Rectal smooth muscle tissue (tissue), 1 donor: Measurements from ENCODE around the gene BCL10.

ENCODE experiments used
- H3K27ac ChIP-seq: one replicate; pipeline ENCODE4 v1.7.0; 2013; ENCODE audit warnings: low read depth, low read length, inconsistent platforms
- H3K27me3 ChIP-seq: one replicate; pipeline ENCODE4 v1.7.0; 2013; ENCODE audit warnings: low read length; ENCODE audit not compliant: control insufficient read depth, insufficient read depth
- H3K36me3 ChIP-seq: one replicate; pipeline ENCODE4 v1.7.0; 2013; ENCODE audit warnings: low read length; ENCODE audit not compliant: control insufficient read depth, insufficient read depth
- H3K4me1 ChIP-seq: one replicate; pipeline ENCODE4 v1.7.0; 2013; ENCODE audit warnings: low read length; ENCODE audit not compliant: control insufficient read depth, insufficient read depth
- H3K4me3 ChIP-seq: one replicate; pipeline ENCODE4 v1.7.0; 2013; ENCODE audit warnings: low read length
- H3K9ac ChIP-seq: one replicate; pipeline ENCODE4 v1.7.0; 2013; ENCODE audit warnings: low read length

The BCL10 gene

DNA sequence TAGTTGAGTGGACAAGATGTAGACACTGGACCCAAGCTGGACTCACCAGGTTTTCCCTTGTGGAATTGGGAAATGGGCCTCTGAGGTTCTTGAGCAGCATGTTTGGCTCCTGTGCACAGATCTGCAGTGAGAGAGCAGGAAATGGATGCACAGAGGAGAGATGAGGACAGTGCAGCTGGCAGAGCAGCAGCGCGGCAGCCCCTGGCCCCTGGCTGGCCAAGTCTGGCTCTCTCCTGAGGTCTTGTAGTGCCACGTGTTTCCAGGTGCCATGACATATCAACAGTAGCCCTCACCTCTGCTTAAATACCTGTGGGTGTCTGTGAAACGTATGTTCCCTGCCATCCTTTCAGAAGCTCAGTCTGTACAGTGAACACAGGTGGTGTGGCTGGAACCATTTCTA is 19.2 kb upstream of the BCL10 start:
- H3K4me1 ChIP-seq = peaks cover 10% of the 10 kb centered on the region
- H3K4me3 ChIP-seq = no peak overlapping the region
- H3K9ac ChIP-seq = no peak overlapping the region
- H3K27ac ChIP-seq = no peak overlapping the region
- H3K36me3 ChIP-seq = no peaks in the 10 kb centered on the region
- no peaks in the 10 kb centered on the region for H3K27me3 ChIP-seq

GRCh38 chr1:85295006-85295431 is 18.6 kb upstream of the BCL10 start:
- peaks cover 10% of the 10 kb centered on the region for H3K4me1 ChIP-seq
- no peak overlapping the region for H3K4me3 ChIP-seq
- no peaks in the 10 kb centered on the region for H3K36me3 ChIP-seq
- no peaks in the 10 kb centered on the region for H3K27me3 ChIP-seq
- H3K27ac ChIP-seq = no peak overlapping the region
- no peak overlapping the region for H3K9ac ChIP-seq

- Histone ChIP-seq H3K9ac (no peak overlapping the region), H3K27ac (no peak overlapping the region), H3K36me3 (no peaks in the 10 kb centered on the region), H3K4me3 (no peak overlapping the region), H3K4me1 (no peaks in the 10 kb centered on the region), H3K27me3 (no peaks in the 10 kb centered on the region)
These were observed 14.4 kb upstream of the BCL10 start for GRCh38 chr1:85290826-85291225.

DNA sequence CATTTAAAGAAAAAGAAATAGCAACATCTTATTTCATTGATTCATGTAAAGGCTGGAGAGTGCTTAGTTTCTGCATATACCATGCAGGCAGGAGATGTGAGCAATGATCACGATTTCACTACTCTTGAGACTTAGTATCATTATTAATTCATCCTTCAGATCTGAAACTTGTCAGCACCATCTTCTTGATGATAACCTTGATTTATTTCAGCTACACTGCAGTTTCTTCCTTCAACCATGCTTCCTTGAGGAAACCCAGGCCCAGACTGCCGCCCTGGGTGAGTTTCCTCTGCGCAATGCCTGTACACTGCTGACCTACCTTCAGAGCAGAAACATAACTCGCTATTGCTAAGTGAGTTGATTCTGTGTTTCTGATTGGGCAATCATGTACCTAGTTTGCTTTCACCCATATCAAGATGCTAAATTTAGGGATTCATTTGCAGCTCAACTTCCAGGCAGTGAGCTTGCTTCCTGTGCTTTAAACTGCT is 13.5 kb upstream of the BCL10 start:
- no peaks in the 10 kb centered on the region for H3K36me3 ChIP-seq
- no peak overlapping the region for H3K27ac ChIP-seq
- H3K4me1 ChIP-seq = no peaks in the 10 kb centered on the region

GRCh38 chr1:85289207-85289847 is 12.9 kb upstream of the BCL10 start:
- H3K9ac ChIP-seq = no peak overlapping the region
- H3K4me3 ChIP-seq = no peak overlapping the region
- no peak overlapping the region for H3K27ac ChIP-seq

More for the DNA sequence above, 13.5 kb upstream of the BCL10 start:
- H3K4me3 ChIP-seq = no peak overlapping the region
- H3K27me3 ChIP-seq = no peaks in the 10 kb centered on the region
- no peak overlapping the region for H3K9ac ChIP-seq

GRCh38 chr1:85284202-85284601 is 7.8 kb upstream of the BCL10 start:
- H3K4me3 ChIP-seq = no peak overlapping the region
- no peak overlapping the region for H3K27ac ChIP-seq
- no peaks in the 10 kb centered on the region for H3K4me1 ChIP-seq
- no peaks in the 10 kb centered on the region for H3K27me3 ChIP-seq
- no peaks in the 10 kb centered on the region for H3K36me3 ChIP-seq
- H3K9ac ChIP-seq = no peak overlapping the region

More at GRCh38 chr1:85289207-85289847, 12.9 kb upstream of the BCL10 start:
- H3K4me1 ChIP-seq = no peaks in the 10 kb centered on the region
- no peaks in the 10 kb centered on the region for H3K27me3 ChIP-seq
- H3K36me3 ChIP-seq = no peaks in the 10 kb centered on the region

DNA sequence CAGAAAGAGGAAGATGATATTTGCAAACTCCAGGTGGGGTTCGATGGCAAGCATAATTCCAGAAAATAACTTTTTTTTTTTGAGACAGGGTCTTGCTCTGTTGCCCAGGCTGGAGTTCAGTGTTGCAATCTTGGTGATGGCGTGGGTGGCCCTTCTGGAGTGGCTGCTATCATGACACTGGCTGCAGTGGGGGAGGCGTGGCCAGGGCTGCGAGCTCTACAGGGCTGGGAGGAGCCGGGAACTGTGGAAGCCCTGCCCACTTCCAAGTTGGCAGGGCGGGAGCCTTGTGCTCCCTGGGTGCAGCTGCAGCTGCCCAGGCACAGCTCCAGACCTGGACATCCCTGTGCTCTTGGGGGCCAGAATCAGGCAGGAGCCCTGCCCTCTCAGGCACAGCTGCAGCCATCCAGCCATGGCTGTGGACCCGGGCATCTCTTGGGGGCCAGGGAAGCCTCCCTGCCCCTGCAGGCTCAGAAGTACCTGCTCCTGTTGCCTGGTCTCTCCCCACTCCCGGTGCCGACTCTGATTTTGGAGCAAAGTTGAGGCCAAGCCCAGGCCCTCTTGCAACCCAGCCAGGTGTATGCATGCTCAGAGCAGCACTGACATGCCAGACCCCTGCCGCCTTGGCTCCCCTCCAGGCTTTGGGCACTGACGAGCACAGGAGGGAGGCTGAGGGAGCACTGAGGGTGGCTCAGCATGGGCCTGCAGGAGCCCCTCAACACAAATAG is 7.2 kb upstream of the BCL10 start:
- Histone ChIP-seq H3K4me1 (no peaks in the 10 kb centered on the region), H3K9ac (no peak overlapping the region), H3K4me3 (no peak overlapping the region), H3K27me3 (no peaks in the 10 kb centered on the region), H3K36me3 (no peaks in the 10 kb centered on the region), H3K27ac (no peak overlapping the region)

DNA sequence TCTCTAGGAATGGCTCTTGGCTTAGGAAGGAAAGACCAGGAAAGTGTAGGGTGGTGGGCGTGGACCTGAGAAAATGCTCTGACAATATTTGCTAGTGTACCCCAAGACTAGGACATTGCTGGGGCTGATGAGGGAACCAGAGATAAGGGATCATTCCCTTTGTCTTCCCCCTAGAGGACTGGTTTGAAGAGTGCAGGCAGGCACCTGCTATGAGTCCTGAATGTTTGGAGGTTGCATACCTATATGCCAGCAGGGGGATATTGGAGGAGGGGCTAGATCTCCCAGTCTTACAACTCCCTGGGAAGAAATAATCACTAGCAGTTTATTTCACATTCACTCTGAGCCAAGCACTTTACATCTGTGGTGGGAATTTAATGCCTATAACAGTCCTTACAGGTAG is 6.0 kb upstream of the BCL10 start:
- Histone ChIP-seq H3K27me3 (no peaks in the 10 kb centered on the region), H3K4me1 (no peaks in the 10 kb centered on the region), H3K36me3 (no peaks in the 10 kb centered on the region), H3K4me3 (no peak overlapping the region), H3K9ac (no peak overlapping the region), H3K27ac (no peak overlapping the region)

- no peak overlapping the region for H3K27ac ChIP-seq
- no peak overlapping the region for H3K9ac ChIP-seq
- peaks cover 2% of the 10 kb centered on the region for H3K4me1 ChIP-seq
These were observed 4.2 kb upstream of the BCL10 start for GRCh38 chr1:85280636-85281035.

DNA sequence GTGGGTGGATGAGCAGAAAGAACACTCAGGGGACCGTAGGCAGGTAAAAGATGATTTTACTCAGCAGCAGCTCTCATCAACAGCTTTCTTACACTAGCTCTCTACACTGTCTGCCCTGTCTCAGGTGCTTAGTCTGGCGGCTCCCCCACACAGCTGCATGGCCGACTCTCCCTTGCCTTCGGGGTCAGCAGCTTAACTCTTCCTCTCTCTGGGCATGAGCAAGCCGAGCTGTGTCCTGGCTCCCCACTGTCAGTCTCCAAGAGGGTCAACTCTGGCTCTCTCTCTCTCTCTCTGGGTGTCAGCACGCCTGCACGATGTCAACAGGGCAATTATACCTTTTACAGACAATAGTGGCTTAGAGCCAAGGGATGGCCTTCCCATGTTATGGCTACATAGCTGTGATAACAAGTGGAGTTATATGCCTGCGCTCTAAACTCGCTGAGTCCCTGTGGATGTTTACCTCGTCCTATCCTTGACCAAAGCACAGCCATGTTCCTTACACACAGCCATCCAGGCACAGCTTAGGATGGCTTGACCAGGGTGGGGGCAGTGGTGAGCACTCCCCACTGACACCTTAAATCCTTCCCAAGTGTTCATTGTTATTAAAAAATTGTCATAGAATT is 3.1 kb upstream of the BCL10 start:
- no peaks in the 10 kb centered on the region for H3K36me3 ChIP-seq
- no peak overlapping the region for H3K9ac ChIP-seq
- peaks cover 11% of the 10 kb centered on the region for H3K4me1 ChIP-seq
- H3K27ac ChIP-seq = no peak overlapping the region
- no peaks in the 10 kb centered on the region for H3K27me3 ChIP-seq
- no peak overlapping the region for H3K4me3 ChIP-seq

More at GRCh38 chr1:85280636-85281035, 4.2 kb upstream of the BCL10 start:
- Histone ChIP-seq H3K4me3 (no peak overlapping the region), H3K36me3 (no peaks in the 10 kb centered on the region), H3K27me3 (no peaks in the 10 kb centered on the region)

- Histone ChIP-seq H3K27me3 (no peaks in the 10 kb centered on the region), H3K4me3 (no peak overlapping the region), H3K9ac (no peak overlapping the region), H3K36me3 (no peaks in the 10 kb centered on the region), H3K27ac (no peak overlapping the region), H3K4me1 (peaks cover 15% of the 10 kb centered on the region)
These were observed 2.5 kb upstream of the BCL10 start for GRCh38 chr1:85278853-85279314.

DNA sequence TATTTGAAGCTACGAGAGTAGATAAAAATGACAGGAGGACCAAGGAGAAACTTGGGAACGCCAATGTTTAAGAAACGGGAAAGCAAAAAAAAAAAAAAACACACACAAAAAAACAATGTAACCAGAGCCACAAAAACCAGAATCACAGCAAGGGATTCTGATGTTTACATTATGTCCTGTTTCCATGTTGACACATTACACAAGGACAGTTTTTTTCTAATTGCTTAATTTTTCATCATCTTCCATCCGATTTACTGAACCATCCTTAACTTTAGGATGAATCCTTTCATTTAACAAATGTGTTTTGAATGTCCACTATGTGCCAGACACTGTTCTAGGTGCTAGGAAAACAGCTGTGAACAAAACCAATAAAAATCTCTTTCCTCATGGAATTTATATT is 1.4 kb upstream of the BCL10 start:
- Histone ChIP-seq H3K36me3 (peaks cover 2% of the 10 kb centered on the region), H3K27me3 (no peaks in the 10 kb centered on the region), H3K9ac (no peak overlapping the region), H3K4me1 (peaks cover 15% of the 10 kb centered on the region), H3K4me3 (no peak overlapping the region), H3K27ac (no peak overlapping the region)
